ENCODE results near the gene FBXO41. TPM values are rescaled to one million over a fixed set of nuclear protein-coding genes. Genes with fewer than 3 reads are reported as not detected.

Gene FBXO41
- total RNA-seq, 1 experiment from 2014 or later = 34.9 TPM

DNA sequence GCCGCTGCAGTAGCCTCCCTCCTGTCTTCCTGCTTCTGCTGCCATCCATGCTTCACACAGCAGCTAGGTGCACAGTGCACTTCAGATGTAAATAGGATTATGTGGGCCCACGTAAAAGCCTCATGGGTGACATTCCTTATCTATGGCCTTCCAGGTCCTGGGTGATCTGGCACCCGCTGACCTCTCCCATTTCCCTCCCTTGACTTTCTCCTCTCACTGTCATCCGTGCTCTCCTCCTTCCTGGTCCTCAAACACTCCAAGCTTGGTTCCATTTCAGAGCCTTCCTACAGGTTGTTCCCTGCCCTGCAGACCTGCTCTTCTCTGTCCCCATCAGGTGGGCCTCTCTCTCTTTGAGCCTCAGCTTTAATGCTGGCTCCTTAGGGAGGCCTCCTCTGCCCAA lies 74.3 kb downstream of the FBXO41 start:
- H4K20me1 ChIP-seq (ENCODE audit: insufficient read depth) = no peaks in the 10 kb centered on the region
- H3K27ac ChIP-seq (ENCODE audit: low read depth, low read length) = no peak overlapping the region
- peaks cover 3 to 22% of the 10 kb centered on the region in 2 experiments; a peak in 3 of 4 replicates for H3K4me1 ChIP-seq (ENCODE audit: control insufficient read depth in 1 of 2, insufficient read depth in 2 of 2, low read length in 2 of 2)
- TF ChIP-seq YY1 (IDR thresholded peaks at IDR 0.05; ENCODE audit: extremely low read depth, insufficient replicate concordance, low read depth, low read length) (no peak), CEBPB (IDR thresholded peaks at IDR 0.05; ENCODE audit: low read depth) (no peak), EGR1 (IDR thresholded peaks at IDR 0.05; ENCODE audit: low read depth) (no peak), ELF1 (IDR thresholded peaks at IDR 0.05; ENCODE audit: borderline replicate concordance, low read depth) (no peak), CBX3 (IDR thresholded peaks at IDR 0.05; ENCODE audit: low read depth) (no peak), SRF (IDR thresholded peaks at IDR 0.05; ENCODE audit: low read depth) (no peak), POLR2AphosphoS5 (IDR thresholded peaks at IDR 0.05; ENCODE audit: low read depth, low read length) (no peak), POLR2A (IDR thresholded peaks at IDR 0.05; ENCODE audit: borderline replicate concordance, extremely low read depth, insufficient read depth, insufficient read length) (no peak)
- TF ChIP-seq, protein P1, sequence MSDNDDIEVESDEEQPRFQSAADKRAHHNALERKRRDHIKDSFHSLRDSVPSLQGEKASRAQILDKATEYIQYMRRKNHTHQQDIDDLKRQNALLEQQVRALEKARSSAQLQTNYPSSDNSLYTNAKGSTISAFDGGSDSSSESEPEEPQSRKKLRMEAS (IDR thresholded peaks at IDR 0.05) = no peak
- TF ChIP-seq, protein P2, sequence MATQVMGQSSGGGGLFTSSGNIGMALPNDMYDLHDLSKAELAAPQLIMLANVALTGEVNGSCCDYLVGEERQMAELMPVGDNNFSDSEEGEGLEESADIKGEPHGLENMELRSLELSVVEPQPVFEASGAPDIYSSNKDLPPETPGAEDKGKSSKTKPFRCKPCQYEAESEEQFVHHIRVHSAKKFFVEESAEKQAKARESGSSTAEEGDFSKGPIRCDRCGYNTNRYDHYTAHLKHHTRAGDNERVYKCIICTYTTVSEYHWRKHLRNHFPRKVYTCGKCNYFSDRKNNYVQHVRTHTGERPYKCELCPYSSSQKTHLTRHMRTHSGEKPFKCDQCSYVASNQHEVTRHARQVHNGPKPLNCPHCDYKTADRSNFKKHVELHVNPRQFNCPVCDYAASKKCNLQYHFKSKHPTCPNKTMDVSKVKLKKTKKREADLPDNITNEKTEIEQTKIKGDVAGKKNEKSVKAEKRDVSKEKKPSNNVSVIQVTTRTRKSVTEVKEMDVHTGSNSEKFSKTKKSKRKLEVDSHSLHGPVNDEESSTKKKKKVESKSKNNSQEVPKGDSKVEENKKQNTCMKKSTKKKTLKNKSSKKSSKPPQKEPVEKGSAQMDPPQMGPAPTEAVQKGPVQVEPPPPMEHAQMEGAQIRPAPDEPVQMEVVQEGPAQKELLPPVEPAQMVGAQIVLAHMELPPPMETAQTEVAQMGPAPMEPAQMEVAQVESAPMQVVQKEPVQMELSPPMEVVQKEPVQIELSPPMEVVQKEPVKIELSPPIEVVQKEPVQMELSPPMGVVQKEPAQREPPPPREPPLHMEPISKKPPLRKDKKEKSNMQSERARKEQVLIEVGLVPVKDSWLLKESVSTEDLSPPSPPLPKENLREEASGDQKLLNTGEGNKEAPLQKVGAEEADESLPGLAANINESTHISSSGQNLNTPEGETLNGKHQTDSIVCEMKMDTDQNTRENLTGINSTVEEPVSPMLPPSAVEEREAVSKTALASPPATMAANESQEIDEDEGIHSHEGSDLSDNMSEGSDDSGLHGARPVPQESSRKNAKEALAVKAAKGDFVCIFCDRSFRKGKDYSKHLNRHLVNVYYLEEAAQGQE (IDR thresholded peaks at IDR 0.05; ENCODE audit: low read depth) = no peak
- TF ChIP-seq, protein P3, sequence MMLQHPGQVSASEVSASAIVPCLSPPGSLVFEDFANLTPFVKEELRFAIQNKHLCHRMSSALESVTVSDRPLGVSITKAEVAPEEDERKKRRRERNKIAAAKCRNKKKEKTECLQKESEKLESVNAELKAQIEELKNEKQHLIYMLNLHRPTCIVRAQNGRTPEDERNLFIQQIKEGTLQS (IDR thresholded peaks at IDR 0.05) = no peak
- H3K9me3 ChIP-seq (ENCODE audit: control insufficient read depth in 1 of 2, insufficient read depth in 1 of 2, low read depth in 1 of 2, low read length in 2 of 2) = no peaks in the 10 kb centered on the region
- POLR2A ChIA-PET = no interaction called here
- no peak for ATAC-seq
- CTCF ChIA-PET = interaction anchor here (1.5 kb wide), 1 partner anchor 33 kb away, joined by 5 read pairs; no protein-coding TSS in a partner anchor
- H3K79me2 ChIP-seq (ENCODE audit: insufficient read depth, low read length) = peaks cover 8% of the 10 kb centered on the region
- BruUV-seq (replicated peaks) = no TSS peak
- no peak overlapping the region for H3K4me3 ChIP-seq (replicated peaks in 1 of 2; ENCODE audit: low read depth in 1 of 2, low read length in 2 of 2)
- RAD21 ChIA-PET (ENCODE audit: low non-redundant PET in 1 of 2, low total read pairs in 2 of 2, uncharacterized antibody in 2 of 2, unreplicated experiment in 2 of 2) = no interaction called here
- no peak overlapping the region for H3K9ac ChIP-seq (ENCODE audit: low read length)
- no peak overlapping the region for H2AFZ ChIP-seq (ENCODE audit: low read depth, low read length, poor library complexity, severe bottlenecking)
- H3K27me3 ChIP-seq (ENCODE audit: insufficient read depth, low read length) = no peaks in the 10 kb centered on the region
- no peak for DNase-seq (ENCODE audit: low read depth, low spot score)
- H3K4me2 ChIP-seq (ENCODE audit: low read length) = no peak overlapping the region
- intact Hi-C loops (cut with micrococcal nuclease) = no loop called here
- no peaks in the 10 kb centered on the region for H3K36me3 ChIP-seq (ENCODE audit: control insufficient read depth in 1 of 2, insufficient read depth in 2 of 2, low read length in 2 of 2)
- H3K9me2 ChIP-seq (ENCODE audit: insufficient read depth) = no peaks in the 10 kb centered on the region
